ENCODE measurements around the gene ASMT. TPM values are rescaled to one million over a fixed set of nuclear protein-coding genes. Genes with fewer than 3 reads are reported as not detected.

Gene ASMT
- total RNA-seq, 1 donor from 2014 or later = not detected

GRCh38 chrX:1596676-1597344 is 18.0 kb upstream of the ASMT start:
- intact Hi-C loops (cut with DNase I) = loop anchor here (10.0 kb wide), 1 partner anchor 202 kb away; the partner anchor contains the start of gene SLC25A6
- DNase-seq (ENCODE audit: low spot score) = no peak

DNA sequence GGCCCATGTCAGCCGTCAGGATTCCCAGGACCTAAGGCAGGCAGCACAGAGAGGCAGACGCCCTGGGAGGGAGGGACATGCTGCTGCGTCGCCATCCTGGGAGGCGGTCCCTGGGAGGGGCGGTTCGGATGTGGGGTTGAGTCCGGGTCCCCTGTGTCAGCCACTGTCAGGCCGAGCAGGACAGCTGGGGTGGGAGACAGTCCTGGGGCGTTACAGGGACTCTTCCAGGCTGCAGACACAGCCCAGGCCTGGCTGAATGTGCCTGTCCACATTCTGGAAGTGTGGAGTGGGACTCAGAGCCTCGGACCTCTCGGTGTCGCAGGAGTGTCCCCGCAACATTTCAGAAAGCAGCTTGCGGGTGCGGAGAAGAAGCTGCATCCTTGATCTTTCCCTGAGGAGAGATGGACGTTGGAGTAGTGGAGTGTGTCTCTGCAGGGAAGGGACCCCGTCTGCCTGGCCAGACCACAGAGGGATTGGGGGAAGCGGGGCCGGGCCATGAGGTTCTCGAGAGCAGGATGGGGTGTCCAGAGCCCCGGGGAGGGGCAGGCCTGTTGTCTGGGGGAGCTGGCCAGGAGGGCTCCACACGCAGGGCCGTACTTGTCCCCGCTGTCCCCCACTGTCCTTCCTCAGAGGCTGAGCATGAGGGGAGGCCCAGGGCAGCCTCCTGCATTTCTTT is 17.4 kb upstream of the ASMT start:
- DNase-seq (ENCODE audit: low spot score) = no peak
- intact Hi-C loops (cut with DNase I) = loop anchor here (10.0 kb wide), 1 partner anchor 203 kb away; the partner anchor contains the start of gene SLC25A6

GRCh38 chrX:1598021-1598875 is 16.6 kb upstream of the ASMT start:
- DNase-seq (ENCODE audit: low spot score) = no peak
- intact Hi-C loops (cut with DNase I) = loop anchor here (10.0 kb wide), 1 partner anchor 203 kb away; the partner anchor contains the start of gene SLC25A6

DNA sequence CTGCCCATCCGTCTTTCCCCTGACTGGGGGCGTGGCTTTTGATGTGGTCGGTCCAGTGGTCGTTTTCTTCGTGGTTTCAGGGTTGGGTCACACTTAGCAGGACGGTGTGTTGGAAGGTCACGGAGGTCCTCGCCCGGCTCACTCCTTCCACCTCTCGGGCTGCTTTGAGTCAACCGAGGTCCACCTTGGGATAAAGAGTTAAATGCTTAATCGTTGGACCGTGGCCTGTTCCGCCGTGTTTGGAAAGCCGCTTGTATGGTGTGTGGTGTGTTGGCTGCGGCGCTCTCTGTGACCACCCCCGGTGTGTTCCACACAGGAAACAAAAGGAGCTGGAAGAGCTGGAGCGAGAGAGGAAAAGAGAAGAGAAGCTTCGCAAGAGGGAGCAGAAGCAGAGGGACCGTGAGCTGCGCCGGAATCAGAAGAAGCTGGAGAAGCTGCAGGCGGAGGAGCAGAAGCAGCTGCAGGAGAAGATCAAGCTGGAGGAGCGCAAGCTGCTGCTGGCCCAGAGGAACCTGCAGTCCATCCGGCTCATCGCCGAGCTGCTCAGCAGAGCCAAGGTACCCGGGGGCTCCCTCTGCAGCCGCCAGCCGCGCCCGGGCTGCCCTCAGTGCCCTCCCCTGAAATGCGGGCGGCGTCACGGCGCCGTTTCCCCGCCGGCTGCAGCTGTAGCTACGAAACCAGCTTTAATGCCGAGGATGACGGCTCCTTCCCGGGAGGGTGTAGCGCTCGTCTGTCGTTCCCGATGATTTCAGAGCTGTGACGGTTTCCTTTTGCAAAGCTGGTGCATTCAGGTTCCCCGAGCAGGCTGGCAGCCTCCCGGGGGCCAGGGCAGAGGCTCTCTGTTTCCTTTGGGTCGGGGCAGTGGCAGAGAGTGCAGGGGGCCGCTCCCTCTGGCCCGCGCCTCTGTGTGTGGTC is 15.7 kb upstream of the ASMT start:
- intact Hi-C loops (cut with DNase I) = loop anchor here (10.0 kb wide), 1 partner anchor 204 kb away; the partner anchor contains the start of gene SLC25A6
- DNase-seq (ENCODE audit: low spot score) = no peak

GRCh38 chrX:1599791-1600405 is 15.0 kb upstream of the ASMT start:
- DNase-seq (ENCODE audit: low spot score) = no peak
- intact Hi-C loops (cut with DNase I) = loop anchor here (10.0 kb wide), 1 partner anchor 205 kb away; the partner anchor contains the start of gene SLC25A6

DNA sequence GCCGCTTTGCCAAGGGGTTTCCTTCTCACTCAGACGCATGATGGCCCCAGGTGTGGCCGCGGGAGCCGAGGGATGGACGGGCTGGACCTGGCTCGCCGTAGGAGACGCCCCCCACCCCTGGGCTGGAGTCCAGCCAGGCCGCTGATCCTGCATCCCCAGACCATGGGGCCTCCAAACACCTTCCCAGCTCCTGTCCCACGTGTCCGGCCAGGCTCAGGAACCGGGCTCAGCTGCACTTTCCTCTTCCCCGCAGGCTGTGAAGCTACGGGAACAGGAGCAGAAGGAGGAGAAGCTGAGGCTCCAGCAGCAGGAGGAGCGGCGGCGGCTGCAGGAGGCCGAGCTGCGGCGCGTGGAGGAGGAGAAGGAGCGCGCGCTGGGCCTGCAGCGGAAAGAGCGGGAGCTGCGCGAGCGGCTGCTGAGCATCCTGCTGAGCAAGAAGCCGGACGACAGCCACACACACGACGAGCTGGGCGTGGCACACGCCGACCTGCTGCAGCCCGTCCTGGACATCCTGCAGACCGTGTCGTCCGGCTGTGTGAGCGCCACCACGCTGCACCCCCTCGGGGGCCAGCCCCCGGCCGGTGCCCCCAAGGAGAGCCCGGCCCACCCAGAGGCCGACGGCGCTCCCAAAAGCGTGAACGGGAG is 14.3 kb upstream of the ASMT start:
- intact Hi-C loops (cut with DNase I) = no loop called here
- DNase-seq (ENCODE audit: low spot score) = no peak

GRCh38 chrX:1601051-1601767 is 13.7 kb upstream of the ASMT start:
- DNase-seq (ENCODE audit: low spot score) = no peak
- intact Hi-C loops (cut with DNase I) = no loop called here

GRCh38 chrX:1601768-1602085 is 13.1 kb upstream of the ASMT start:
- intact Hi-C loops (cut with DNase I) = no loop called here
- no peak for DNase-seq (ENCODE audit: low spot score)

- DNase-seq (ENCODE audit: low spot score) = no peak
- intact Hi-C loops (cut with DNase I) = no loop called here
Measured at GRCh38 chrX:1602299-1602698, 12.6 kb upstream of the ASMT start.

- DNase-seq (ENCODE audit: low spot score) = no peak
- intact Hi-C loops (cut with DNase I) = no loop called here
Measured at GRCh38 chrX:1606496-1606895, 8.4 kb upstream of the ASMT start.

DNA sequence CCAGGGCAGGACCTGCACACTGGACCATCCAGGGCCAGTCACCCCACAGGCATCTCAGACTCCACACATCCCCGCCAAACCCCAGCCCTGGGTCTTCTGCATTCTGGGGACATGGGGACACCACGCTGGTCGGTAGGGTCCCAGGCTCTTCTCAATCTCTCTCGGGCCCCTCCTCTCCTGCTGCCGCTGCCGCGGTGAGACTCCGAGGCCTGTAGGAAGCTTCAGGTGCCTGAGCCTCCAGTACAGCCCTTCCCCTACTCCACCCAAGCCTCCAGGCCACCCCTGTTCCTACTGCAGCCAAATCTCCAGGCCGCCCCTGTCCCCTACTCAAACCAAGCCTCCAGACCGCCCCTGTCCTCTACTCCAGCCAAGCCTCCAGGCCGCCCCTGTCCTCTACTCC is 5.5 kb upstream of the ASMT start:
- no peak for DNase-seq (ENCODE audit: low spot score)
- intact Hi-C loops (cut with DNase I) = no loop called here

DNA sequence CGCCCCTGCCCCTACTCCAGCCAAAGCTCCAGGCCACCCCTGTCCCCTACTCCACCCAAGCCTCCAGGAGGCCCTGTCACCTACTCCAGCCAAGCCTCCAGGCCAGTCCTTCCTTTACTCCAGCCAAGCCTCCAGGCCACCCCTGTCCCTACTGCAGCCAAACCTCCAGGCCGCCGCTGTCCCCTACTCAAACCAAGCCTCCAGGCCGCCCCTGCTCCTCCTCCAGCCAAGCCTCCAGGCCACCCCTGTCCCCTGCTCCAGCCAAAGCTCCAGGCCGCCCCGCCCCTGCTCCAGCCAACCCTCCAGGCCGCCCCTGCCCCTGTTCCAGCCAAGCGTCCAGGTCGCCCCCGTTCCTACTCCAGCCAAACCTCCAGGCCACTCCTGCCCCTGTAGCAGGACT is 5.1 kb upstream of the ASMT start:
- no peak for DNase-seq (ENCODE audit: low spot score)
- intact Hi-C loops (cut with DNase I) = no loop called here

GRCh38 chrX:1610166-1610565 is 4.7 kb upstream of the ASMT start:
- no peak for DNase-seq (ENCODE audit: low spot score)
- intact Hi-C loops (cut with DNase I) = no loop called here

DNA sequence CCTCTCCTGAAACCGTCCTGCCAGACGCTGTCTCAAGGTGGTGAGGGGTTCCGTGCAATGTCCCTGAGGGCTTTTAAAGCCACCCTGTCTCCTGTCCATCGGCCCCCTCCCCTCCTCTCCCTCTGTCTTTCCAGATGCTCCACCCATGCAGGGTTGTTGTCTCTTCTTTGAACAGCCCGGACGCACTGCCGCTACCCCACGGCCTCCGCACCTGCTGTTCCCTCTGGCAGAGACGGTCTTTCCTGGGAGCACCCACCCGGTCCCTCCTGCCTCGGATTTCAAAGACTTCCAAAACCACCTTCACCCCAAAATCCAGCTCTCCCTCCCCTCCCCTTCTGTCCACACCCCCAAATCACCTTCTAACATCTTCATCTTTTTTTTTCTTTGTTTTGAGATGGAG is 4.1 kb upstream of the ASMT start:
- DNase-seq (ENCODE audit: low spot score) = no peak
- intact Hi-C loops (cut with DNase I) = no loop called here

DNA sequence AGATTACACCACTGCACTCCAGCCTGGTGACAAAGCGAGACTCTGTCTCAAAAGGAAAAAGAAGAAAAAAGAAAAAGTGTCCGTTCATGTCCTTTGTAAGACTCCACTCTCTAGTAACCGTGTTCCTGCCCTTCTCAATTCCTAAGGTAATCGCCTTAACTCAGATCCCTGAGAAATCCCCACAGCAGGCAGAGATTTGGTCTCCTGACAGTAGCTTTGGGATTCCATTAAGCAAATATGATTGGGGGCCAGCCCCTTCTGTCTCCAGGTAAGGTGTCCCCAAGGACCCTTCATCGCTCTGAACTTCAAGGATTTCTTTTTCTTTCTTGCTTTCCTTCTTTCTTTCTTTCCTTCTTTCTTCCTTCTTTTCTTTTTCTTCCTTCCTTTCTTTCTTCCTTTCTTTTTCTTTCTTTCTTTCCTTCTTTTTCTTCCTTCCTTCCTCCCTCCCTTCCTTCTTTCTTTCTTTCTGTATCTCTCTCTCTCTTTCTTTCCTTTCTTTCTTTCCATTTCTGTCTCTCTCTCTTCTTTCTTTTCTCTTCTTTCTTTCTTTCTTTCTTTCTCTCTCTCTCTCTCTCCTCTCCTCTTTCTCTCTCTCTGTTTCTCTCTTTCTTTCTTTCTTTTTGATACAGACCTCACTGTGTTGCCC is 2.1 kb upstream of the ASMT start:
- DNase-seq (ENCODE audit: low spot score) = no peak
- intact Hi-C loops (cut with DNase I) = no loop called here

DNA sequence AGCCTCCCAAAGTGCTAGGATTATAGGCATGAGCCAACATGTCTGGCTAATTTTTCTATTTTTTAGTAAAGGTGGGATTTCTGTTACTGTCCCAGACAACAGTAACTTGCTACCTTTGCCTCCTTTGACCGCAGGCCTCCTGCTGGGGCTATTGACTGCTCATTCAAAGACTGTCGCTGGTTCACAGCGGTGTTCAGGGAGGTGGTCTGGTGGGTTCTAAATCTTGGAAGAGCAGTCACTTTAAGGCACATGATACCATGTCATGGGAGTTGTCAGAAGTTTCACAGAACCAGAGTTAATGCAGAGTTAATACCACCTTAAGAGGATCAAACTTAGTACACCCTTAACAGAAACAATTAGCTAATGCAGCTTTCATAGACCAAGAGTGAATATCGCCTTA is 3.8 kb downstream of the ASMT start:
- intact Hi-C loops (cut with DNase I) = no loop called here
- DNase-seq (ENCODE audit: low spot score) = no peak

DNA sequence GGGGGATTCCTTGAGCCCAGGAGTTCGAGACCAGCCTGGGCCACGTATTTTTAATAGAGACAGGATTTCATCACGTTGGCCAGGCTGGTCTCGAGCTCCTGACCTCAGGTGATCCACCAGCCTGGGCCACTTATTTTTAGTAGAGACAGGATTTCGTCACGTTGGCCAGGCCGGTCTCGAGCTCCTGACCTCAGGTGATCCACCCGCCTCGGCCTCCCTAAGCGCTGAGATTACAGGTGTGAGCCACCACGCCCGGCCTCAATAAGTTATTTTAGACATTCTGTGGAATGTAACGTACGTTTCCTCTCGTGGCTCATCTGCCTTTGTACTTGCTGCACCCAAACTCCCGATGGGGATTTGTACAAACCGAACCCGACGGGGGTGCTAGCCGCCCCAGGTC is 8.8 kb downstream of the ASMT start:
- no peak for DNase-seq (ENCODE audit: low spot score)
- intact Hi-C loops (cut with DNase I) = no loop called here

Data from cardiac septum (tissue), 1 donor.